Lung (tissue), 12 donors: ENCODE measurements around the gene KLHL8. TPM values are rescaled to one million over a fixed set of nuclear protein-coding genes. Genes with fewer than 3 reads are reported as not detected.
A peak's percentile ranks its signal among the peaks of the same experiment; 100 is the strongest.
"Not testable (repeated sequence)": the region's sequence is repeated elsewhere in the genome, so short reads cannot be mapped to it uniquely, and the experiment has no call there.

ENCODE experiments used
- ATAC-seq: fragments of 200-7000 bp; cut with Tn5 transposase; one replicate; pipeline ENCODE4 v1.9.1; 2020; ENCODE audit warnings: moderate number of reproducible peaks; ENCODE audit not compliant: insufficient read depth, low FRiP score
- DNase-seq, 3 donors: peaks; one replicate each; pipeline ENCODE4 v3.0.0-alpha.2; 2013 to 2017
- H3K27ac ChIP-seq, 2 donors: one replicate each; pipeline ENCODE4 v1.5.1; 2013; ENCODE audit warnings: mild to moderate bottlenecking in 2 of 2, moderate library complexity in 2 of 2, control low read depth in 1 of 2, inconsistent platforms in 1 of 2, low read depth in 1 of 2, low read length in 1 of 2
- H3K27me3 ChIP-seq, 3 donors: one replicate each; pipeline ENCODE4 v1.5.1; 2013; ENCODE audit warnings: low read length in 2 of 3; ENCODE audit not compliant: control insufficient read depth in 3 of 3, insufficient read depth in 3 of 3
- H3K36me3 ChIP-seq, 4 donors: one replicate each; pipeline ENCODE4 v1.5.1; 2013; ENCODE audit warnings: low read length in 4 of 4, mild to moderate bottlenecking in 1 of 4, moderate library complexity in 1 of 4; ENCODE audit not compliant: control insufficient read depth in 4 of 4, insufficient read depth in 4 of 4
- H3K4me1 ChIP-seq, 5 donors: one replicate each; pipeline ENCODE4 v1.5.1; 2013; ENCODE audit warnings: low read length in 5 of 5, mild to moderate bottlenecking in 2 of 5, moderate library complexity in 1 of 5; ENCODE audit not compliant: control insufficient read depth in 5 of 5, insufficient read depth in 5 of 5
- H3K4me3 ChIP-seq: one replicate; pipeline ENCODE4 v1.5.1; 2013; ENCODE audit warnings: mild to moderate bottlenecking, control low read depth, moderate library complexity
- H3K9ac ChIP-seq, 2 donors: one replicate each; pipeline ENCODE4 v1.5.1; 2013; ENCODE audit warnings: low read length in 2 of 2, control low read depth in 1 of 2; ENCODE audit not compliant: insufficient read depth in 1 of 2
- H3K9me3 ChIP-seq, 4 donors: one replicate each; pipeline ENCODE4 v1.5.1; 2013; ENCODE audit warnings: low read length in 3 of 4, mild to moderate bottlenecking in 1 of 4, moderate library complexity in 1 of 4; ENCODE audit not compliant: control insufficient read depth in 4 of 4, insufficient read depth in 3 of 4
- WGBS, 2 donors: extraction: QIAGEN DNeasy Blood & Tissue Kit; methylation state at CpG; one replicate each; pipeline ENCODE4 v1.1.7; 2013; 5-methylcytosine and 5-hydroxymethylcytosine counted together
- polyA plus RNA-seq, 2 donors: library from polyadenylated mRNA; stranded (reverse); fragments of 200-250 nt; gene quantifications; one replicate each; pipeline ENCODE4 v1.2.1, GENCODE V29; 2013
- total RNA-seq, 2 donors: library from RNA; depleted of rRNA in 1 of 2; stranded (reverse); fragments of >200 nt in 1 of 2; gene quantifications; one replicate each; pipeline ENCODE4 v1.2.1, GENCODE V29; 2014 to 2021
- TF ChIP-seq, protein P1 (sequence below): IDR thresholded peaks from 2 replicates; pipeline ENCODE4 v1.5.1; 2012; ENCODE audit warnings: mild to moderate bottlenecking; ENCODE audit errors: control extremely low read depth, extremely low read depth
- donor health status: control.
- donor health status: control.
- donor health status: Bipolar disorder and iron deficiency.
- donor health status: healthy.
- donor health status: DM: yes; HTN: yes; CAD: no.

Gene KLHL8
- total and polyA plus RNA-seq, 4 donors, result 3.3 to 23.1 (median 9.9) TPM

DNA sequence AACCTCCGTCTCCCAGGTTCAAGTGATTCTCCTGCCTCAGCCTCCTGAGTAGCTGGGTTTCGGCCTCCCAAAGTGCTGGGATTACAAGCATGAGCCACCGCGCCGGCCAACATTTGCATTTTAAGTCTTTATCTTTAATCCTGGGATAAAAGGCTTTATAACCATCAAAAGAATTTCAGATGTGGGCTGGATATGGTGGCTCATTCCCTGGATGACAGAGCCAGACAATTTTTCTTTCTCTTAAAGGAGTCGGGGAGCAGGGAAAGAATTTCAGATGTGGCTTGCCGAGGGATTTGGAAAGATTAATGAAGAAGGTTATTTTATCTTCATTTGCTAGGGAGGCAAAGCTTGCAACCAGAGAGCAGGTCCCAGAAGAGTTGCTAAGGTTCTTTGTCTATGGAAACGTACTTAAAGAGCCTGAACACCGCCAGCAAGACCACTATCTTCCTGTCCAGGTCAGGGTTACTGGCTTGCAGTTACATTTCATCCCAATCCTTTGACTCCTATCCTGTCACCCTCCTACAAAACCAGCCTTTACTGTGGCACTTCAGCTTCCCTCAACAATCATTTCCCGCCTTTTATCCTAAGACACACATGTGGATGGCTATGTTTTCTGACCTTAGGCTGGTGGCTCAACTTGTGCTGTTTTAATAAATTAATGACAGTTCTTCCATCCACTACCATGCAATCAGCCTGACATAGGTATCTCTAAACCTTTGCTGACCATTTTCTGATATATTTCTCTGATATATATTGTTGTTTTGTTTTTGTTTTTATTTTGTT is 3.9 kb upstream of the KLHL8 start:
- Histone ChIP-seq H3K9ac (no peak overlapping the region), H3K36me3 (no peaks in the 10 kb centered on the region), H3K4me3 (no peak overlapping the region), H3K9me3 (no peaks in the 10 kb centered on the region), H3K4me1 (peaks cover 0 to 2% (median 0%) of the 10 kb centered on the region in 5 donors), H3K27me3 (no peaks in the 10 kb centered on the region), H3K27ac (no peak overlapping the region)
- TF ChIP-seq, protein P1, sequence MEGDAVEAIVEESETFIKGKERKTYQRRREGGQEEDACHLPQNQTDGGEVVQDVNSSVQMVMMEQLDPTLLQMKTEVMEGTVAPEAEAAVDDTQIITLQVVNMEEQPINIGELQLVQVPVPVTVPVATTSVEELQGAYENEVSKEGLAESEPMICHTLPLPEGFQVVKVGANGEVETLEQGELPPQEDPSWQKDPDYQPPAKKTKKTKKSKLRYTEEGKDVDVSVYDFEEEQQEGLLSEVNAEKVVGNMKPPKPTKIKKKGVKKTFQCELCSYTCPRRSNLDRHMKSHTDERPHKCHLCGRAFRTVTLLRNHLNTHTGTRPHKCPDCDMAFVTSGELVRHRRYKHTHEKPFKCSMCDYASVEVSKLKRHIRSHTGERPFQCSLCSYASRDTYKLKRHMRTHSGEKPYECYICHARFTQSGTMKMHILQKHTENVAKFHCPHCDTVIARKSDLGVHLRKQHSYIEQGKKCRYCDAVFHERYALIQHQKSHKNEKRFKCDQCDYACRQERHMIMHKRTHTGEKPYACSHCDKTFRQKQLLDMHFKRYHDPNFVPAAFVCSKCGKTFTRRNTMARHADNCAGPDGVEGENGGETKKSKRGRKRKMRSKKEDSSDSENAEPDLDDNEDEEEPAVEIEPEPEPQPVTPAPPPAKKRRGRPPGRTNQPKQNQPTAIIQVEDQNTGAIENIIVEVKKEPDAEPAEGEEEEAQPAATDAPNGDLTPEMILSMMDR, result no peak
- no peak for ATAC-seq
- DNase-seq, result no peak
- WGBS, 2 donors, result 80 to 85% methylated on average over 10 of the region's 10 CpGs

DNA sequence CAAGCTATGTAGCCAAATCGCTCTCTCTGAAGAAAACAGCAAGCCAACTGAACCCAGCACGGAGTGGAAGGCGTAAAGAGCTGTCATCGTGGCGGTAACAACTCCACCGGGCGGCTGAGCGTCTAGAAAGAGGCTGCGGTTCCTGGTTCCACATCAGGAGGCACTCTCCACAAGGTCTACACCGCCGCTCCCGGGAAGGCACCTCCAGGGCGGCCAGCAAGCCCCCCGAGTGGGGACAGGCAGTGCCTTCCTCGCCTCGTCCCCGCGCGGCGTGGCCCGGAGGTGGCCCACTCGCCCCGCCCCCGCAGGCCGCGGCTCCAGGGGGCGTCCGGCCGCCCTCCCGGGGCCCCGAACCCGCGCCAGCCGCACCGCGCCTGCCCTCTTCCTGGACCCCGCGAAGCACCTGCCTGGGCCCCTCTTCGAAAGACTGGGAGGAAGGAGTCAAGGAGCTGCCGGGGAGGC is 755 bp downstream of the KLHL8 start:
- Histone ChIP-seq H3K9me3 (no peaks in the 10 kb centered on the region), H3K4me3 (peak overlapping the region; percentile 96), H3K9ac (peak overlapping the region; percentile 72 to 98), H3K4me1 (peaks cover 0 to 10% (median 2%) of the 10 kb centered on the region in 5 donors), H3K27ac (peak overlapping the region; percentile 88 to 99), H3K36me3 (no peaks in the 10 kb centered on the region), H3K27me3 (no peaks in the 10 kb centered on the region)
- DNase-seq (peak in 2 of 3 donors; percentile 60), ATAC-seq (peak; percentile 24)
- WGBS, 2 donors, result 0% methylated on average over 28 to 40 of the region's 40 CpGs
- TF ChIP-seq, protein P1, result peak; percentile 2

GRCh38 chr4:87217235-87217763 is 3.1 kb downstream of the KLHL8 start:
- H3K27me3 ChIP-seq, DNase-seq, H3K36me3 ChIP-seq, H3K9ac ChIP-seq, H3K4me3 ChIP-seq, H3K9me3 ChIP-seq, H3K27ac ChIP-seq, ATAC-seq: not testable (repeated sequence)
- WGBS, 2 donors, result 89 to 93% methylated on average over 6 of the region's 6 CpGs
- peaks cover 0 to 15% (median 5%) of the 10 kb centered on the region in 5 donors for H3K4me1 ChIP-seq

- Histone ChIP-seq H3K36me3 (no peaks in the 10 kb centered on the region), H3K9me3 (no peaks in the 10 kb centered on the region), H3K9ac (no peak overlapping the region), H3K27ac (no peak overlapping the region), H3K4me3 (no peak overlapping the region), H3K4me1 (peaks cover 0 to 15% (median 5%) of the 10 kb centered on the region in 5 donors), H3K27me3 (no peaks in the 10 kb centered on the region)
- DNase-seq, result no peak
- 97 to 98% methylated on average over 1 of the region's 1 CpG for WGBS, 2 donors
- TF ChIP-seq, protein P1, result no peak
- ATAC-seq, result no peak
Measured at GRCh38 chr4:87216469-87216868, 3.9 kb downstream of the KLHL8 start.
